ENCODE results near the gene COL20A1.
"Not testable (repeated sequence)": the region's sequence is repeated elsewhere in the genome, so short reads cannot be mapped to it uniquely, and the experiment has no call there.

COL20A1 gene

DNA sequence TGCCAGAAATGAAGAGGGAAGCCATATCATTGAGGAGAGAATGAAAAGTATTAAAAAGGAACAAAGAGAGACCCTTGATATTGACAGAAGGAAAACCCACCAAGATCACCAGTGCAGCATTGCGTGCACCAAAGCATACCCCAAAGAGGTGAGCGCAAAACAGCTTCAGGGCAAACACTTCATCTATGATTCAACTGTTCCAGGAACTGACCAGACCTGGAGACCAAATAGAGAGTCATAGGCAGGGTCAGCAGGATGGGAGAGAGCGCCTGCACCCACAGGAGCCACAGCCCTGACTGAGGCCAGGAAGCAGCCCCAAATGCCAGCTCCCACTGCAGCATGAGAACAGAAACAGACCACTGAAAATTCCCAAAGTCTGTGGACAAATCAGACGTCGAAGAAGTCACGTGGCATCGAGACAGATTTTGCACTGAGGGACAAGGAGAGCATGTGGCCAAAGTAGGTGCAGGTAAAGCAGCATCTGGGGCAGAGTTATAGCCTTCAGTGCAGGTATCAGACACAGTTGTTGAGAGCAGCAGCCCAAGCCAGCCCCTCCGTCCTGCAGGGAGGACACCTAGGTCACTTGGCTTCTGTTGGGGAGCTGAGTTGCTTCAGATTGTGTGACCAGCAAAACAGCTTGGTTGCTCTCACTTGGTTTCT, 38.9 kb downstream of the COL20A1 start:
- Histone ChIP-seq H3K9me3 (peaks cover 3% of the 10 kb centered on the region), H3K4me3 (ENCODE audit: low read depth in 1 of 2, low read length in 1 of 2) (no peak overlapping the region), H3K27ac (no peak overlapping the region), H3K27me3 (peaks cover 9% of the 10 kb centered on the region), H3K4me1 (ENCODE audit: control insufficient read depth in 1 of 2, insufficient read depth in 1 of 2, low read depth in 1 of 2, low read length in 1 of 2) (no peaks in the 10 kb centered on the region), H3K36me3 (no peaks in the 10 kb centered on the region)
- TF ChIP-seq, protein P1, sequence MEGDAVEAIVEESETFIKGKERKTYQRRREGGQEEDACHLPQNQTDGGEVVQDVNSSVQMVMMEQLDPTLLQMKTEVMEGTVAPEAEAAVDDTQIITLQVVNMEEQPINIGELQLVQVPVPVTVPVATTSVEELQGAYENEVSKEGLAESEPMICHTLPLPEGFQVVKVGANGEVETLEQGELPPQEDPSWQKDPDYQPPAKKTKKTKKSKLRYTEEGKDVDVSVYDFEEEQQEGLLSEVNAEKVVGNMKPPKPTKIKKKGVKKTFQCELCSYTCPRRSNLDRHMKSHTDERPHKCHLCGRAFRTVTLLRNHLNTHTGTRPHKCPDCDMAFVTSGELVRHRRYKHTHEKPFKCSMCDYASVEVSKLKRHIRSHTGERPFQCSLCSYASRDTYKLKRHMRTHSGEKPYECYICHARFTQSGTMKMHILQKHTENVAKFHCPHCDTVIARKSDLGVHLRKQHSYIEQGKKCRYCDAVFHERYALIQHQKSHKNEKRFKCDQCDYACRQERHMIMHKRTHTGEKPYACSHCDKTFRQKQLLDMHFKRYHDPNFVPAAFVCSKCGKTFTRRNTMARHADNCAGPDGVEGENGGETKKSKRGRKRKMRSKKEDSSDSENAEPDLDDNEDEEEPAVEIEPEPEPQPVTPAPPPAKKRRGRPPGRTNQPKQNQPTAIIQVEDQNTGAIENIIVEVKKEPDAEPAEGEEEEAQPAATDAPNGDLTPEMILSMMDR (IDR thresholded peaks at IDR 0.05) = no peak

DNA sequence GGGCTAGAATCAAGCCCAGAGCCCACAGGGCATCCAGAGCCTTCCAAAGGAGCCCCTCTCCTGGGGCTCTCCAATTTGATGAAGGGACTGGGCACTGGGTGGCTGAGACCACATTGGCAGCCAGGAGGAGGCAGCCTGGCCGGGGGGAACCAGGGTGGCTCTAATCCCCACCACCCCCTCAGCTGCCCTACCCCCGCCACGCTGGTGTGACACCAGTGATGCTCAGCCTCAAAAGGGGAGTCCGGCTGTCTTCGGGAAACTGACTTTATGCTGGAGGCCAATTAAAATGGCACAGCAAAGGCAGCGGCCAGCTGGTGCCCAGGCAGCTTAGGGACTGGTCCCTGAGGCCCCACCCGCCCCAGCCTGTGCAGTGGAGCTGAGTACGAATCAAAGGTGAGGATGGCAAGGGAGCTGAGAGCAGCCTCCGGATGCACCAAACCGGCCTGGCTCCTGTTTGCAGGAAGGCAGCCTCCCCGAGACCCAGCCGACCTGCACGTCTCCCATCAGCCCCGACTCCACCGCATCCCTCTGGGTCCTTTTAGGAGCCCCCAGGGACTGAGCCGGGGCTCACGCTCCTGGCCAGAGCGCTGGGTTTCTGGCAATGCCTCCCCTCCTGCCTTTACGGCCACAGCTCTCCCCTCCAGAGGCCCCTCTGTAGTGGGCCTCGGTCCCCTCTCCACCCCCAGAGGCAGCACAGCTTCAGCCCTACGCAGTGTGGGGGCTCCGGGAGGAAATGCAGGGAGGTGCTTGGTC, 39.7 kb downstream of the COL20A1 start:
- Histone ChIP-seq H3K9me3 (no peaks in the 10 kb centered on the region), H3K4me1 (ENCODE audit: control insufficient read depth in 1 of 2, insufficient read depth in 1 of 2, low read depth in 1 of 2, low read length in 1 of 2) (no peaks in the 10 kb centered on the region), H3K27ac (no peak overlapping the region), H3K36me3 (no peaks in the 10 kb centered on the region), H3K4me3 (ENCODE audit: low read depth in 1 of 2, low read length in 1 of 2) (no peak overlapping the region), H3K27me3 (peaks cover 9% of the 10 kb centered on the region)
- TF ChIP-seq, protein P1 (IDR thresholded peaks at IDR 0.05) = no peak

DNA sequence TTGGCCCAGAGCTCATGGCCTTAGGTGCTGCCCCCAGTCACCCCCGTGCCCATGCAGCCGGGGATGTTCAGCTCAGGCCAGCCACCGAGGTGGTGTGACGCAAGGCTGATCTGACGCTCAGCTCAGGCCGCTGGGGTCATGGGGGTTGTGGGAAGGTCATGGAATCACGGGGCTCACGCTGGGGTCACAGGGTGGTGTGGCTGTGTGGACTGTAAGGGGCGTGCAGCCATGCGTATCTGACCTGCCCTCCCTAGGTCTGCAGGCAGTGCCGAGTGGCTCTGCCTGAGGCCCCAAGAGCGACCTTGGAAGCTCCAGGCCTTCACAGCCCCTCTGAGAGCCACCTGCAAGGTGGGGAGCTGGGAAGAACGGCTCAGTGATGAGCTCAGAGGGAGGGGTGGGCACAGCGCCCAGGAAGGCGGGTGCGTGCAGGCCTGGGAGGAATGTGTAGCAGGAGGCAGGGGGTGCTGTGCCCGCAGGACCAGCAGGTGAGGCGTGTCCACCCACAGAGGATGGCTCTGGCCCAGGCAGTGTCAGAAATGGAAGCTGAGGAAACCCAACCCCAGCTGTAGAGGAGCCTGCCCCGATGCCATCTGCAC, 40.4 kb downstream of the COL20A1 start:
- H3K9me3 ChIP-seq = no peaks in the 10 kb centered on the region
- no peak overlapping the region for H3K4me3 ChIP-seq (ENCODE audit: low read depth in 1 of 2, low read length in 1 of 2)
- H3K27me3 ChIP-seq = peaks cover 9% of the 10 kb centered on the region
- TF ChIP-seq, protein P1 (IDR thresholded peaks at IDR 0.05) = no peak
- no peaks in the 10 kb centered on the region for H3K36me3 ChIP-seq
- H3K4me1 ChIP-seq (ENCODE audit: control insufficient read depth in 1 of 2, insufficient read depth in 1 of 2, low read depth in 1 of 2, low read length in 1 of 2) = no peaks in the 10 kb centered on the region
- no peak overlapping the region for H3K27ac ChIP-seq

DNA sequence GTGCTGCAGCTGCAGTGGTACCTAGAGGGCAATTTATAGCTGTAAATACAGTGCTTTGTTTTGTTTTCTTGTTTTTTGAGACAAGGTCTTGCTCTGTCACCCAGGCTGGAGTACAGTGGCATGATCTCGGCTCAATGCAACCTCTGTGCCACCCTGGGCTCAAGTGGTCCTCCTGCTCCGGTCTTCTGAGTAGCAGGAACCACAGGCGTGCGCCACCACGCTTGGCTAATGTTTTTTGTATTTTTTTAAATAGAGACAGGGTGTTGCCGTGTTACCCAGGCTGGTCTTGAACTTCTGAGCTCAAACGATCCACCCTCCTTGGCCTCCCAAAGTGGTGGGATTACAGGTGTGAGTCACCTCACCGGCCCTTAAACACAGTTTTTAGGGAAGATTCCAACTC, 41.4 kb downstream of the COL20A1 start:
- Histone ChIP-seq H3K27ac (no peak overlapping the region), H3K9me3 (peaks cover under 1% of the 10 kb centered on the region), H3K4me3 (ENCODE audit: low read depth in 1 of 2, low read length in 1 of 2) (no peak overlapping the region), H3K36me3 (no peaks in the 10 kb centered on the region), H3K4me1 (ENCODE audit: control insufficient read depth in 1 of 2, insufficient read depth in 1 of 2, low read depth in 1 of 2, low read length in 1 of 2) (no peaks in the 10 kb centered on the region), H3K27me3 (peaks cover 9% of the 10 kb centered on the region)
- TF ChIP-seq, protein P1 (IDR thresholded peaks at IDR 0.05) = no peak

DNA sequence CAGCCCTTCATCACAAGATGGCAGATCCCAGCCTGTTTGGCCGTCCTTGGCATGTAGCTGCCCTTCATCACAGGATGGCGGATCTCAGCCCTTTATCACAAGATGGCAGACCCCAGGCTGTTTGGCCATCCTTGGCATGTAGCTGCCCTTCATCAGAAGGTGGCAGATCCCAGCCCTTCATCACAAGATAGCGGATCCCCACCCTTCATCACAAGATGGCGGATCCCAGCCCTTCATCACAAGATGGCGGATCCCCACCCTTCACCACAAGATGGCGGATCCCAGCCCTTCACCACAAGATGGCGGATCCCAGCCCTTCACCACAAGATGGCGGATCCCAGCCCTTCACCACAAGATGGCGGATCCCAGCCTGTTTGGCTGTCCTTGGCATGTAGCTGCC, 42.1 kb downstream of the COL20A1 start:
- not testable (repeated sequence) for H3K27me3 ChIP-seq; H3K4me3 ChIP-seq (ENCODE audit: low read depth in 1 of 2, low read length in 1 of 2); H3K9me3 ChIP-seq; H3K4me1 ChIP-seq (ENCODE audit: control insufficient read depth in 1 of 2, insufficient read depth in 1 of 2, low read depth in 1 of 2, low read length in 1 of 2); H3K36me3 ChIP-seq; H3K27ac ChIP-seq

DNA sequence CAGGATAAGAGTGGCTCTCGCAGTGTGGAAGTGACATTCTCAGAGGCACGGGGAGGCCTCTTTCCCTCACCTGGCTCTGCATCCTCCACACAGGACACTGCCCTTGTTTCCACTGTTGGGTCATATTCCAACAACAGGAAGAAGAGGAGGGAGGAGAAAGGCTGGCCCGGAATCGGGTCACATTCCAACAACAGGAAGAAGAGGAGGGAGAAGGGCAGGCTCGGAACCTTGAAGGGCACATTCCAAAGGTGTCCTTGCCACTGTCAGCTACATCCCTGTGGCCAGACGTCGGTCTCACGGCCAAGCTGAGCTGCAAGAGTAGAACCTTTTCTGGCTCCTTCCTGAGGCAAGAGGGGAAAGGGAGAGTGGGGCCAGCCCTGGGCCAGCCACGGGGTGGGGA, 42.7 kb downstream of the COL20A1 start:
- TF ChIP-seq, protein P1 (IDR thresholded peaks at IDR 0.05) = no peak
- no peak overlapping the region for H3K27ac ChIP-seq
- H3K36me3 ChIP-seq = no peaks in the 10 kb centered on the region
- H3K4me3 ChIP-seq (ENCODE audit: low read depth in 1 of 2, low read length in 1 of 2) = no peak overlapping the region
- peaks cover 4% of the 10 kb centered on the region for H3K9me3 ChIP-seq
- no peaks in the 10 kb centered on the region for H3K4me1 ChIP-seq (ENCODE audit: control insufficient read depth in 1 of 2, insufficient read depth in 1 of 2, low read depth in 1 of 2, low read length in 1 of 2)
- H3K27me3 ChIP-seq = peaks cover 9% of the 10 kb centered on the region
